LNCaP clone FGC (cell line): ENCODE results near the gene FLYWCH1.

ENCODE experiments used
- DNase-seq: peaks from one replicate; pipeline ENCODE4 v3.0.0-alpha.2; 2011; ENCODE audit warnings: low read depth
- H3K4me3 ChIP-seq: 2 replicates; pipeline ENCODE4 v1.5.1; 2011; ENCODE audit warnings: mild to moderate bottlenecking, low read depth, low read length, control low read depth
- TF ChIP-seq, protein P1 (sequence below): IDR thresholded peaks from 2 replicates; pipeline ENCODE4 v1.5.1; 2012; ENCODE audit warnings: mild to moderate bottlenecking; ENCODE audit not compliant: control insufficient read depth, insufficient read depth; ENCODE audit errors: extremely low read depth

The FLYWCH1 gene

DNA sequence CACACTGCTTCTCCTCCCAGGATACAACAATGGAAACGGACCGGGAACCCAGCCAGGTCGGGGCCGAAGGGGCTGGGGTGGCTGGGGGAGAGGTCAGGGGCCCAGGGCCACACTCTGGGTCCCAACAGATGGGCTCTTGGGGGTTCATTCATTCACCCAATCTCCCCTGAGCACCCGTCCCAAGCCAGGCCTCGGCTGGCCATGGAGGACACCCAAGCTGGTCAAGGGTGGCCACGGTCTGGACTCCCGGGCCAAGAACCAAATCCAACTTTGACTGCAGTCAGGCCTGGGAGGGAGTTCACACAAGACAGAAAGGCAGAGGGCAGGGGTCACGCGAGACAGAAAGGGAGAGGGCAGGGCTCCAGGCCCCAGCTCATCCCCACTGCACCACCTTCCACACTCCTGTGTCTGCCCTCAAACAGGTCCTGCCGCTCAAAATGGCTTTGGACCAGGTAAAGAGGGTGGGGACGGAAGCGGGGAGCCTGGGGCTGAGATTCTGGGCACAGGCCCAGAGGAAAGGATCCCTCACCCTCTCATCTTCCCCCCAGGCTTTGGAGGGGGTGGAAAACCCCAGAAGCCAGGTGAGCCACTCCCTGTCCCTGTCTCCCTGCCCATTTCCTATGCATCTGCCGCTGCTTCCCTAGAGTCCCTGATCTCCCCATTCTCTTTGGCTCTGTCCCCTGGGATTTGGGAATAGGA lies 80.8 kb downstream of the FLYWCH1 start:
- no peak for DNase-seq
- TF ChIP-seq, protein P1, sequence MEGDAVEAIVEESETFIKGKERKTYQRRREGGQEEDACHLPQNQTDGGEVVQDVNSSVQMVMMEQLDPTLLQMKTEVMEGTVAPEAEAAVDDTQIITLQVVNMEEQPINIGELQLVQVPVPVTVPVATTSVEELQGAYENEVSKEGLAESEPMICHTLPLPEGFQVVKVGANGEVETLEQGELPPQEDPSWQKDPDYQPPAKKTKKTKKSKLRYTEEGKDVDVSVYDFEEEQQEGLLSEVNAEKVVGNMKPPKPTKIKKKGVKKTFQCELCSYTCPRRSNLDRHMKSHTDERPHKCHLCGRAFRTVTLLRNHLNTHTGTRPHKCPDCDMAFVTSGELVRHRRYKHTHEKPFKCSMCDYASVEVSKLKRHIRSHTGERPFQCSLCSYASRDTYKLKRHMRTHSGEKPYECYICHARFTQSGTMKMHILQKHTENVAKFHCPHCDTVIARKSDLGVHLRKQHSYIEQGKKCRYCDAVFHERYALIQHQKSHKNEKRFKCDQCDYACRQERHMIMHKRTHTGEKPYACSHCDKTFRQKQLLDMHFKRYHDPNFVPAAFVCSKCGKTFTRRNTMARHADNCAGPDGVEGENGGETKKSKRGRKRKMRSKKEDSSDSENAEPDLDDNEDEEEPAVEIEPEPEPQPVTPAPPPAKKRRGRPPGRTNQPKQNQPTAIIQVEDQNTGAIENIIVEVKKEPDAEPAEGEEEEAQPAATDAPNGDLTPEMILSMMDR = no peak
- H3K4me3 ChIP-seq = no peak overlapping the region

DNA sequence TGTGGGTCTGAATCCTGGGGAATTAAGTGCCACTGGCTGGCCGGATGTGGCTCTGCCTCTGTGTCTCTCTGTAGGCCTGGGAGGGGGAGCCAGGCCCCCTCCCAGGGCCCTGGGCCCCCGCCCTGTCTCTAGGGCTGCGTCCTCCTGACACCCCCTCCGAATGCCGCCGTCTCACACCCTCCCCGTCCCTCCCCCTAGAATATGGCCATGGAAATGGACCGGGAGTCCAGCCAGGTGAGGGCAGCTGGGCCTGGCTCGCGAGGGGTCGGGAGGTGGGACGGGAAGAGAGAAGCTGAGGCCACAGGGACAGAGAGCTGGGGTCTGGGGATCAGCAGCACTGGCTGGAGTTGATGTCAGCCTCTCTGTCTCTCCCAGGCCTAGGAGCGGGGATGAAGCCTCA lies 84.6 kb downstream of the FLYWCH1 start:
- TF ChIP-seq, protein P1 = no peak
- no peak overlapping the region for H3K4me3 ChIP-seq
- no peak for DNase-seq

DNA sequence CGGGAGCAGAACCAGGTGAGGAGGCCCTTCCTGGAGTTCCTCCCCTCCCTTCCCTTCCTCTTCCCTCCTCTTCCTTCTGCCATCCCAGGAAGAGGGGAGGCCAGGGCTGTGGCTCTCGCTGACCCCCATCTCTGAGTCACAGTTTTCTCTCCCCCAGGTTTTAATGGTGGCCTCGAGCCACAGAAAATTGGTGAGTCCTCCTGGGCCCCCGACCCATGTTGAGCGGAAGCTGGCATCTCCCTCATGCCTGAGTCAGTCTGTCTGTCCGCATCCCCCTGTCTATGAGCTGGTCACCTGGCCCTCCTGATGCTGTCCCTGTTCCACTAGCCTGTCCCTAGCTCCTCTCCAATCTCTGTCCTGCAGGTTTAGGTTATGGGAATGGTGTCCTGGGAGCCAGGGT lies 88.2 kb downstream of the FLYWCH1 start:
- no peak for DNase-seq
- TF ChIP-seq, protein P1 = no peak

DNA sequence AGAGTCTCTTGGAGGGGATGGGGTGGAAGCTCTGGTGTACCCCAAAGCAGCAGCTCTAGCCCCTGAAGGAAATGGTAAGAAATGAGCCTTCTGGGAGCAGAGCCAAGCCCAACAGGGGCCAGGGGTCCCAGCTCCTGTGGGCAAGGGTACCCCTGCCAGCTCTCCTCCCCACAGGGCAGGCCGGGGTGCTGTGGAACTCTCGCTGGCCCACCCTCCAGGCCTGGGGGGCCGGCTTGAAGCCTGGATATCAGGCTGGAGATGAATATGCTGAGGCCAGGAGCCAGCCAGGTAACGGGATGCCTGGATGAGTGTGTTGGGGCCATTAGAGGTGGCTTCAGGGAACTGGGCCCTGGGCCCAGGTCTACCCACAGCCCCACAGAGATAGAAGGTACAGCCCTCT lies 88.8 kb downstream of the FLYWCH1 start:
- H3K4me3 ChIP-seq = no peak overlapping the region
- DNase-seq = no peak
- TF ChIP-seq, protein P1 = no peak

More for the DNA sequence above, 88.2 kb downstream of the FLYWCH1 start:
- no peak overlapping the region for H3K4me3 ChIP-seq
